GM12878 (cell line): Measurements from ENCODE around the gene CHCHD3. TPM values are rescaled to one million over a fixed set of nuclear protein-coding genes. Genes with fewer than 3 reads are reported as not detected.

ENCODE experiments used
- ATAC-seq: fragments of 200-7000 bp; cut with Tn5 transposase; 3 replicates; pipeline ENCODE4 v1.9.1; 2020; ENCODE audit warnings: mild to moderate bottlenecking, moderate library complexity
- BruUV-seq: library from RNA; stranded (reverse); fragments of 400-500 nt; replicated peaks from 2 replicates; lab custom pipeline; 2021; lab: Mats Ljungman, UMichigan
- CTCF ChIA-PET: fragments of 300-600 bp; sonication (Branson Sonifier 250); formaldehyde crosslinking; extraction: SDS; loops from one replicate; lab custom pipeline; 2021; ENCODE audit warnings: inconsistent platforms; lab: Yijun Ruan, JAX
- POLR2A ChIA-PET: fragments of 350-600 bp; formaldehyde crosslinking; extraction: SDS; loops from one replicate; lab custom pipeline; 2021; ENCODE audit warnings: inconsistent platforms; lab: Charles Lee
- RAD21 ChIA-PET: fragments of 300-600 bp; sonication (Branson Sonifier 250); formaldehyde crosslinking; loops from one replicate; lab custom pipeline; 2023; ENCODE audit warnings: antibody characterized with exemption; ENCODE audit not compliant: unreplicated experiment; lab: Charles Lee
- SMC1A ChIA-PET: fragments of 300-600 bp; sonication (Branson Sonifier 250); formaldehyde crosslinking; loops from one replicate; lab custom pipeline; 2023; ENCODE audit not compliant: unreplicated experiment, uncharacterized antibody; lab: Charles Lee
- DNase-seq: peaks from one replicate; pipeline ENCODE4 v3.0.0-alpha.2; 2011; ENCODE audit warnings: low read depth, low spot score
- FAIRE-seq: peaks from 3 replicates; lab custom pipeline; 2011; peaks lifted over from hg19 to GRCh38; lab: Jason Lieb, UNC
- H2AFZ ChIP-seq: 2 replicates; pipeline ENCODE4 v1.6.0; 2011; ENCODE audit warnings: low read depth, low read length, control low read depth; ENCODE audit not compliant: control insufficient read depth
- H3K27ac ChIP-seq: 2 replicates; pipeline ENCODE4 v1.5.1; 2011; ENCODE audit warnings: control low read depth; ENCODE audit not compliant: control insufficient read depth, insufficient read depth
- H3K27me3 ChIP-seq, 2 experiments: replicated peaks in 1 of 2; 2 replicates each; pipeline versions ENCODE4 v1.6.0 to v1.6.1; 2011; ENCODE audit warnings: low read length in 1 of 2; ENCODE audit not compliant: control insufficient read depth in 2 of 2, insufficient read depth in 2 of 2
- H3K36me3 ChIP-seq, 2 experiments: 2 replicates each; pipeline ENCODE4 v1.5.1; 2011; ENCODE audit warnings: low read length in 1 of 2; ENCODE audit not compliant: control insufficient read depth in 2 of 2, insufficient read depth in 2 of 2
- H3K4me1 ChIP-seq: 2 replicates; pipeline ENCODE4 v1.6.1; 2011; ENCODE audit warnings: mild to moderate bottlenecking, low read length, moderate library complexity, mixed read lengths; ENCODE audit not compliant: control insufficient read depth, insufficient read depth
- H3K4me2 ChIP-seq: 2 replicates; pipeline ENCODE4 v1.6.0; 2011; ENCODE audit warnings: control low read depth; ENCODE audit not compliant: control insufficient read depth, insufficient read depth
- H3K4me3 ChIP-seq: fragments of 200-600 bp; sonication (generic); 2 replicates; pipeline ENCODE4 v1.5.1; 2016
- H3K79me2 ChIP-seq: 2 replicates; pipeline ENCODE4 v1.6.0; 2011; ENCODE audit warnings: low read length; ENCODE audit not compliant: control insufficient read depth, insufficient read depth
- H3K9ac ChIP-seq: 2 replicates; pipeline ENCODE4 v1.8.0; 2011; ENCODE audit warnings: low read length, control low read depth, mixed read lengths; ENCODE audit not compliant: control insufficient read depth, insufficient read depth
- H3K9me3 ChIP-seq: replicated peaks from 3 replicates; pipeline ENCODE4 v1.5.1; 2011; ENCODE audit warnings: mild to moderate bottlenecking, low read length; ENCODE audit not compliant: control insufficient read depth, insufficient read depth
- H4K20me1 ChIP-seq: 2 replicates; pipeline ENCODE4 v1.6.0; 2011; ENCODE audit not compliant: control insufficient read depth, insufficient read depth
- PAX8 ChIP-seq: fragments of 450-650 bp; IDR thresholded peaks from 2 replicates; pipeline ENCODE4 v1.6.1; 2017; ENCODE audit warnings: mild to moderate bottlenecking, moderate library complexity
- POLR2AphosphoS2 ChIP-seq: IDR thresholded peaks from 2 replicates; pipeline ENCODE4 v1.6.1; 2011; ENCODE audit warnings: low read depth, mild to moderate bottlenecking, low read length, improper control_type of control experiment, moderate library complexity
- ZNF687 ChIP-seq: fragments of 450-650 bp; IDR thresholded peaks from 2 replicates; pipeline ENCODE4 v1.6.1; 2017; ENCODE audit warnings: mild to moderate bottlenecking, moderate library complexity
- WGBS: methylation state at CpG from one replicate; pipeline ENCODE4 v1.1.6; 2016; ENCODE audit warnings: low lambda C conversion rate; ENCODE audit not compliant: insufficient replicate concordance, insufficient coverage; ENCODE audit errors: missing lambda C conversion rate; 5-methylcytosine and 5-hydroxymethylcytosine counted together
- in situ Hi-C: fragments of 300-500 bp; cut with MboI; formaldehyde crosslinking; loops from 9 replicates; pipeline ENCODE4 v1.14.3; 2018; ENCODE audit warnings: mixed read lengths
- intact Hi-C: fragments of 100-400 bp; cut with micrococcal nuclease; formaldehyde crosslinking; loops from one replicate; pipeline ENCODE4 v1.14.2; 2022; ENCODE audit not compliant: unreplicated experiment
- polyA plus RNA-seq, 11 experiments: library from polyadenylated mRNA; depleted of rRNA in 4 of 11; unstranded in 6 of 11; stranded (reverse) in 5 of 11; fragments of >200 nt; fragmentation: Nextera tagmentation in 4 of 11; fragmentation: Illumina TruSeq in 1 of 11; extraction: Ambion mirVana in 4 of 11; extraction: Trizol in 1 of 11; gene quantifications; 1 replicate in 1 of 11; 2 replicates in 10 of 11; pipeline versions ENCODE4 v1.2.1 to v1.2.3, GENCODE V29; 2011 to 2016; ENCODE audit warnings: inconsistent platforms in 2 of 11, missing spikeins in 2 of 11, low read depth in 1 of 11
- total RNA-seq, 4 experiments: library from RNA; depleted of rRNA in 3 of 4; stranded (reverse); fragments of >200 nt in 3 of 4; fragmentation: Illumina TruSeq in 1 of 4; extraction: Trizol in 1 of 4; gene quantifications; 2 replicates each; pipeline versions ENCODE4 v1.2.1 to v1.2.3, GENCODE V29; 2013 to 2021

CHCHD3 gene
- total and polyA plus RNA-seq, 10 of the 15 experiments (the other 5 are each of a cell fraction or from before 2014, with no cell fraction given) = 38.3 to 178 (median 96.2) TPM

GRCh38 chr7:132777414-132777813 is 304.5 kb downstream of the CHCHD3 start:
- intact Hi-C loops = no loop called here
- no peaks in the 10 kb centered on the region for H3K9me3 ChIP-seq
- no peak for DNase-seq
- TF ChIP-seq PAX8 (no peak), ZNF687 (no peak), POLR2AphosphoS2 (no peak)
- TF ChIP-seq, all 136 proteins: peak for 0
- Histone ChIP-seq H4K20me1 (no peaks in the 10 kb centered on the region), H3K27me3 (no peaks in the 10 kb centered on the region), H3K4me2 (no peak overlapping the region), H3K4me1 (no peaks in the 10 kb centered on the region), H2AFZ (no peak overlapping the region), H3K27ac (no peak overlapping the region), H3K79me2 (no peaks in the 10 kb centered on the region), H3K36me3 (no peaks in the 10 kb centered on the region), H3K9ac (no peak overlapping the region), H3K4me3 (no peak overlapping the region)
- in situ Hi-C loops = no loop called here
- ChIA-PET POLR2A (no interaction called here), RAD21 (no interaction called here), CTCF (no interaction called here), SMC1A (no interaction called here)
- ATAC-seq = no peak
- FAIRE-seq = no peak
- no TSS peak for BruUV-seq
- 41% methylated on average over 7 of the region's 7 CpGs for WGBS
